Uterus (tissue), 4 donors: ENCODE data around the gene UQCRQ. TPM values are rescaled to one million over a fixed set of nuclear protein-coding genes. Genes with fewer than 3 reads are reported as not detected.

Experiments used
- DNase-seq, 2 donors: peaks; one replicate each; pipeline ENCODE4 v3.0.0-alpha.2; 2019 to 2020
- H3K27ac ChIP-seq, 2 donors: fragments of 200-600 bp; sonication (generic); 1 replicate in 1 of 2; 2 replicates in 1 of 2; pipeline ENCODE4 v1.5.1; 2016 to 2018
- H3K27me3 ChIP-seq, 2 donors: fragments of 200-600 bp; sonication (generic); one replicate each; pipeline ENCODE4 v1.5.1; 2018 to 2019; ENCODE audit warnings: control low read depth in 1 of 2
- H3K36me3 ChIP-seq, 2 donors: fragments of 200-600 bp; sonication (generic); one replicate each; pipeline ENCODE4 v1.5.1; 2019; ENCODE audit warnings: control low read depth in 1 of 2
- H3K4me1 ChIP-seq, 2 donors: fragments of 200-600 bp; sonication (generic); one replicate each; pipeline ENCODE4 v1.5.1; 2018 to 2019; ENCODE audit warnings: control low read depth in 1 of 2
- H3K4me3 ChIP-seq, 2 donors: fragments of 200-600 bp; sonication (generic); 1 replicate in 1 of 2; 2 replicates in 1 of 2; pipeline ENCODE4 v1.5.1; 2018 to 2019; ENCODE audit warnings: mild to moderate bottlenecking in 1 of 2
- H3K9me3 ChIP-seq, 2 donors: fragments of 200-600 bp; sonication (generic); one replicate each; pipeline ENCODE4 v1.5.1; 2019; ENCODE audit warnings: control low read depth in 1 of 2
- POLR2A ChIP-seq, 2 donors: fragments of 450-650 bp; IDR thresholded peaks; one replicate each; pipeline ENCODE4 v1.6.1; 2016; ENCODE audit warnings: antibody characterized with exemption in 2 of 2, mild to moderate bottlenecking in 1 of 2, moderate library complexity in 1 of 2
- intact Hi-C: fragments of 100-400 bp; cut with DNase I; formaldehyde crosslinking; loops from one replicate; pipeline ENCODE4 v1.15.1; 2023; ENCODE audit warnings: low total_unique reads
- total RNA-seq, 4 donors: library from RNA; depleted of rRNA in 3 of 4; stranded (reverse); fragments of >200 nt in 3 of 4; gene quantifications; one replicate each; pipeline versions ENCODE4 v1.1.0 to v1.2.4, GENCODE V29; 2014 to 2023
- TF ChIP-seq, protein P1 (sequence below), 4 experiments: fragments of 200-600 bp in 2 of 4; fragments of 450-650 bp in 2 of 4; sonication (generic) in 2 of 4; IDR thresholded peaks; one replicate each; pipeline ENCODE4 v1.5.1; 2016 to 2019; ENCODE audit warnings: antibody characterized with exemption in 4 of 4, mild to moderate bottlenecking in 2 of 4, moderate library complexity in 1 of 4
- donor health status: DM: yes; HTN: yes; CAD: no.

Gene UQCRQ
- total RNA-seq, 4 donors from 2014 or later, result 30.5 to 196 (median 115) TPM

DNA sequence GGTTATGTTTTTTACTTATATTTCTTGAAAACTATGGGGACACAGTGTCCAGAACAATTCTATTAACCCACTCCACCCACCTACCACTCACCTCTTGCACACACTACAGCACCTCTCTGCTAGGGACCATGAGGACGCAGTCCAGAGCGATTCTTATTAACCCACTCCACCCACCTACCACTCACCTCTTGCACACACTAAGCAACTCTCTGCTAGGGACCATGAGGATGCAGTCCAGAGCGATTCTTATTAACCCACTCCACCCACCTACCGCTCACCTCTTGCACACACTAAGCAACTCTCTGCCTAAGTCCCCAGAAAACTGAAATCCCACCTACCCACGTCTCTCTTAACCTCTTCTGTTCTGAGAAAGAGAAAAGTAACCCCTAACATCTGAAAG, 33.8 kb upstream of the UQCRQ start:
- no peak overlapping the region for H3K27ac ChIP-seq
- H3K4me1 ChIP-seq, result no peaks in the 10 kb centered on the region
- no peak for TF ChIP-seq POLR2A (IDR thresholded peaks at IDR 0.05)
- TF ChIP-seq, protein P1, sequence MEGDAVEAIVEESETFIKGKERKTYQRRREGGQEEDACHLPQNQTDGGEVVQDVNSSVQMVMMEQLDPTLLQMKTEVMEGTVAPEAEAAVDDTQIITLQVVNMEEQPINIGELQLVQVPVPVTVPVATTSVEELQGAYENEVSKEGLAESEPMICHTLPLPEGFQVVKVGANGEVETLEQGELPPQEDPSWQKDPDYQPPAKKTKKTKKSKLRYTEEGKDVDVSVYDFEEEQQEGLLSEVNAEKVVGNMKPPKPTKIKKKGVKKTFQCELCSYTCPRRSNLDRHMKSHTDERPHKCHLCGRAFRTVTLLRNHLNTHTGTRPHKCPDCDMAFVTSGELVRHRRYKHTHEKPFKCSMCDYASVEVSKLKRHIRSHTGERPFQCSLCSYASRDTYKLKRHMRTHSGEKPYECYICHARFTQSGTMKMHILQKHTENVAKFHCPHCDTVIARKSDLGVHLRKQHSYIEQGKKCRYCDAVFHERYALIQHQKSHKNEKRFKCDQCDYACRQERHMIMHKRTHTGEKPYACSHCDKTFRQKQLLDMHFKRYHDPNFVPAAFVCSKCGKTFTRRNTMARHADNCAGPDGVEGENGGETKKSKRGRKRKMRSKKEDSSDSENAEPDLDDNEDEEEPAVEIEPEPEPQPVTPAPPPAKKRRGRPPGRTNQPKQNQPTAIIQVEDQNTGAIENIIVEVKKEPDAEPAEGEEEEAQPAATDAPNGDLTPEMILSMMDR (IDR thresholded peaks at IDR 0.05), result no peak
- no peak overlapping the region for H3K4me3 ChIP-seq
- no peaks in the 10 kb centered on the region for H3K27me3 ChIP-seq
- intact Hi-C loops, result no loop called here
- no peaks in the 10 kb centered on the region for H3K9me3 ChIP-seq
- no peaks in the 10 kb centered on the region for H3K36me3 ChIP-seq
- DNase-seq, result no peak

- intact Hi-C loops, result no loop called here
- TF ChIP-seq, protein P1 (IDR thresholded peaks at IDR 0.05), result no peak
- no peak for TF ChIP-seq POLR2A (IDR thresholded peaks at IDR 0.05)
- Histone ChIP-seq H3K4me1 (no peaks in the 10 kb centered on the region), H3K4me3 (no peak overlapping the region), H3K36me3 (no peaks in the 10 kb centered on the region), H3K27me3 (no peaks in the 10 kb centered on the region), H3K9me3 (no peaks in the 10 kb centered on the region), H3K27ac (no peak overlapping the region)
- DNase-seq, result no peak
These were observed 32.4 kb upstream of the UQCRQ start for GRCh38 chr5:132834057-132834456.

DNA sequence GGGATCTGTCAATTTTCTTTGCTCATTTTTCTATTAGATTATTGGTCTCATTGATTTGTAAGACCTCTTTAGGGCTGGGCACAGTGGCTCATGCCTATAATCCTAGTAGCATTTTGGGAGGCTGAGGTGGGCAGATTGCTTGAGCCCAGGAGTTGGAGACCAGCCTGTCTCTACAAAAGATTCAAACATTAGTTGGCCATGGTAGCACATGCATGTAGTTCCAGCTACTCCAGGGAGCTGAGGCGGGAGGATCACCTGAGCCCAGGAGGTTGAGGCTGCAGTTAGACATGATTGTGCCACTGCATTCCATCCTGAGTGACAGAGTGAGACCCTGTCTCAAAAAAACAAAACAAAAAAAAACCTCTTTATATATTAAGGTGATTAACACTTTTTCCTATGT, 29.6 kb upstream of the UQCRQ start:
- Histone ChIP-seq H3K36me3 (no peaks in the 10 kb centered on the region), H3K9me3 (no peaks in the 10 kb centered on the region), H3K4me3 (no peak overlapping the region), H3K27me3 (no peaks in the 10 kb centered on the region), H3K4me1 (no peaks in the 10 kb centered on the region), H3K27ac (no peak overlapping the region)
- TF ChIP-seq, protein P1 (IDR thresholded peaks at IDR 0.05), result no peak
- TF ChIP-seq POLR2A (IDR thresholded peaks at IDR 0.05), result no peak
- no peak for DNase-seq
- intact Hi-C loops, result no loop called here

- Histone ChIP-seq H3K4me1 (no peaks in the 10 kb centered on the region), H3K27me3 (no peaks in the 10 kb centered on the region), H3K36me3 (no peaks in the 10 kb centered on the region), H3K4me3 (no peak overlapping the region), H3K27ac (peak overlapping the region in 1 of 2 donors; percentile 97), H3K9me3 (no peaks in the 10 kb centered on the region)
- intact Hi-C loops, result no loop called here
- DNase-seq, result no peak
- TF ChIP-seq, protein P1 (IDR thresholded peaks at IDR 0.05), result no peak
- no peak for TF ChIP-seq POLR2A (IDR thresholded peaks at IDR 0.05)
These were observed 28.6 kb upstream of the UQCRQ start for GRCh38 chr5:132837868-132838267.

- DNase-seq, result no peak
- intact Hi-C loops, result no loop called here
- H3K4me1 ChIP-seq, result no peaks in the 10 kb centered on the region
- H3K9me3 ChIP-seq, result no peaks in the 10 kb centered on the region
- no peaks in the 10 kb centered on the region for H3K27me3 ChIP-seq
- H3K27ac ChIP-seq, result peak overlapping the region; percentile 75 to 97
- TF ChIP-seq, protein P1 (IDR thresholded peaks at IDR 0.05), result no peak
- TF ChIP-seq POLR2A (IDR thresholded peaks at IDR 0.05), result no peak
- H3K4me3 ChIP-seq, result no peak overlapping the region
- no peaks in the 10 kb centered on the region for H3K36me3 ChIP-seq
These were observed 27.7 kb upstream of the UQCRQ start for GRCh38 chr5:132838516-132839282.
